Left ventricle myocardium superior (tissue), 1 donor: Measurements from ENCODE around the gene OR52L1. TPM values are rescaled to one million over a fixed set of nuclear protein-coding genes. Genes with fewer than 3 reads are reported as not detected.
"Not testable (repeated sequence)": the region's sequence is repeated elsewhere in the genome, so short reads cannot be mapped to it uniquely, and the experiment has no call there.

ENCODE experiments used
- ATAC-seq: fragments of 200-7000 bp; cut with Tn5 transposase; one replicate; pipeline ENCODE4 v1.9.1; 2020; ENCODE audit warnings: mild to moderate bottlenecking, moderate library complexity
- DNase-seq: peaks from one replicate; pipeline ENCODE4 v3.0.0-alpha.2; 2020
- intact Hi-C: fragments of 100-400 bp; cut with micrococcal nuclease; formaldehyde crosslinking; loops from one replicate; pipeline ENCODE4 v1.11.0; 2022
- long read RNA-seq: library from polyadenylated mRNA; unstranded; transcript quantifications from one replicate; pipeline ENCODE4 v2.0.0, GENCODE V29; 2021
- total RNA-seq: library from RNA; stranded (reverse); fragmentation: NEBNext Ultra II Directional; extraction: Animal tissue kit (Norgen Biotek cat#: 25700); gene quantifications from one replicate; pipeline ENCODE4 v1.2.1, GENCODE V29; 2021
- donor health status: DM: no; HTN: yes; CAD: no; lungs with severe emphysema.

OR52L1 gene
- not detected for total RNA-seq
- long read RNA-seq = 0 reads

DNA sequence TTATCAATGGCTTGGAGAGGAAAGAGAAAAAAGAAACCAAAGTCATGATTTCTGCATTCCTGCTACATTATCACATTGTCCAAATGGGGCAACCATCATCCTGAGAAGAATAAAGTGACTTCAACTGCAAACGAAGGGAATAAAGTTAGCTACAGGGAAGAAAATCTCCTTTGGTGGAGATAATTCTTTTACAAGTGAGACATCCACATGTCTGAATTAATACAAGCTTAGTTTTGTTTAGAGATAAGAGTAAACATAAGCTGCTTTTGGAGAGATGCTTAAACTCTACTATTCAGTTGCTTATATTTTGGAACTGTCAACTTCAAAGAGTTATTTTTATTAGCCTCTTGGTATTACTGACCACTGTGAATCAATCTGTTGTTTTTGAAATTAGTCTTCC lies at the start of gene OR52L1:
TSS of gene OR52L1 (minus strand) at position 101 of the 400 bp plus-strand sequence. CDS start at position 46, 55 bp downstream.
- DNase-seq (no peak), ATAC-seq (no peak)
- intact Hi-C loops = no loop called here

DNA sequence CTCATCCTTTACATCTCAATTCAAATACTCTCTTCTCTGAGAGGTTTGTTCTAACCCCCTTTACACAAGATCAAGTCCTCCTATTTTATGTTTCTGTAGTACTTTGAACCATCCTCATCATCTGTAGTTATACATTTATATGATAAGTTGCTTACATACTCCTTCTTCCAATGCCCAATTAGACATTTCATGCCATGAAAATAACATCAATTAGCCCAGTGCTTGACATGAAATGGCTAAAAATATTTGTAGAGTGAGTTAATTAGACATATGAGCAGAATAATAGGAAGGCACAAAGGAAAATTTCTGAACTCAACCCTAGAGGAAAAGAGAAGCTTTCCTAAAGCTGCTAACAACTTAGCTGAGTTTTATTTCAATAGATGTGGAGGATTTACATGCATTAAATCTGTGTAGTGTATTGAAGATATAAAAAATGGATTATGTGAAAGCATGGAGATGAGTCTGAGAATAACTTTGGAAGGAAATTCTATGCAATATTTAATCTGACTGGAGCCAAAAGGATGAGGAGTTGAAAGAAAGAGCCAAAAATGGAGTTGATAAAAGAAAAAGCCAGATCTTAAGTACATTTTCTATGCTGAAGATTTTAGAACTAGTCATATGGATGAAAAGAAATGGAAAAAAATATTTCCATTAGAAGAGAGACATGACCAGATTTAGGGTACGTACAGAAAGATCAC lies 44.1 kb upstream of the OR52L1 start, which contains the start of gene OR56A1:
TSS of gene OR56A1 (minus strand) at position 51 of the 698 bp plus-strand sequence. CDS start 3,066 bp downstream, outside the sequence.
- ATAC-seq (no peak), DNase-seq (no peak)
- intact Hi-C loops = no loop called here

DNA sequence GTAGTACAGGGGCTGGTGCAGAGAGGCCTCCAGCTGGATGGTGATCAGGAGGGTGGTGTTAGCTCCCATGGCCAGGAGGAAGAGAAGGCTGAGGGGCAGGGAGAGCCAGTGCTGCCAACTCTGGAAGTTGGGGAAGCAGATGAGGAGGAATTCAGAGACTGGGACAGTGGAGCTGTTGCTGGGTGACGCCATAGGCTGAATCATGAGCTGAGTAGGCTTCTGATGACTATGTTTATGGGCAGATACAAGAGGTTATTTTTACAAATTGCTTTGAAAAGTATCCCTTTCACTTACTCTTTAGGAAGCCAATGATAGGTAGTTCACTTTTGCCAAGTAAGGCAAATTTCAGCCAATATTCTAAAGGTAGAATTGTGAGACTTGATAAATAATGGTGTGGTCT lies 40.7 kb upstream of the OR52L1 start:
- intact Hi-C loops = no loop called here

DNA sequence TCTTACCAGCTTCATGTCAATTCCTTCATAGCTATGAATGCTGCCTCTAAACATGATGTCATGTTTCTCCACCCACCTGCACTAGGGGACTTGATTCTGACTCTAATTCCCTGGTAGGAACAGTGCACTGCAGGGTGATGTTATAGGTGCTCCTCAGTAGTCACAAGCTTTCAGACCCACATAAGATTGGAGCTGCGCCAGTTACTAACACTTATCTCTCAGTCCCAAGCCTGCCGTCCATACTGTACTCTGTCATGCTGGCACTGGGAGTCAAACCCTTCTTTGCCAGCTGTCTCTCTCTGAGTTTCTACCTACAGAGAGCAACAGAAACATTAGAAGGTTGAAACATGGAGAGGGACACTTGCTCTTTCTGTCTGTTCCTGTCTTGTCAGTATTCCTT lies 38.3 kb upstream of the OR52L1 start:
- ATAC-seq (no peak), DNase-seq (no peak)
- intact Hi-C loops = no loop called here

More for the DNA sequence above, 40.7 kb upstream of the OR52L1 start:
- DNase-seq (no peak), ATAC-seq (no peak)

DNA sequence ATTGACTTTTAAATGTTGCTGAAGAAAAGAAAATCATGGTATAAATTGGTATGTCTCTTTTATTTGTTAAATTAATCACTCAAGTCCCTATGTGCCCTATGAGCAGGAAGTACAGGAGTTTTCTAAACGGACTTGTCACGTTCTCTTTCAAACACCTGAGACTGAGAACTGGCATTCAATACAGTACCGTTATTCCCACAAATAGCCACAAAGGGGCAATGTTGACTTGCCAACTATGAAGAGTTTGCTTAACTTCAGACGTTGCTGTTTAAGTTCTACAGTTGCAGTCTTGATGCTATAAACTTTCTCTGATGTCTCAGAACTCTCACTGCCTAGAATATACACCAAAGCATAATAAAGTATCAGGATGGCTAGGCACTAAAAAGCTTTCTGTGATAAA lies 36.2 kb upstream of the OR52L1 start:
- intact Hi-C loops = loop anchor here (5.0 kb wide), 1 partner anchor 339 kb away; no protein-coding TSS in a partner anchor
- ATAC-seq (peak; percentile 72), DNase-seq (no peak)

DNA sequence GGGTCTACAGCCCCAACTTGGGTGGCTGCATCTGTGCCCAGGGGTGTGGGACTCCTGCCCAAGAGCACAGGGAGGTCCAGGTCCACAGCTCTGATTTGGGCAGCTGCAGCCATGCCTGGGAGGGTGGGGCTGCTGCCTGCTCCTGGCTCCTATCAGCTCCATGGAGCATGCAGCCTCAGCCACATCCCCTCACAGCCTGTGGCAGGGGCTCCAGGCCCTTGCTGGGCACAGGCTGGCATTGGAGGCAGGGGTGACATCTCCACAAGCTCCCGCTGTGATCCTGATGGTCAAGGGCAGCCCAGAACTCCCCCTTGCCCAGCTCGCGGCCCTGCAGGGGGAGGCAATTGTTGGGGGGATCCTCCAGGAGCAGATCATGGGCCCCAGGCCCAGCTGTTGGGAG lies 26.3 kb upstream of the OR52L1 start:
- no peak for DNase-seq
- intact Hi-C loops = no loop called here
- ATAC-seq = no peak

DNA sequence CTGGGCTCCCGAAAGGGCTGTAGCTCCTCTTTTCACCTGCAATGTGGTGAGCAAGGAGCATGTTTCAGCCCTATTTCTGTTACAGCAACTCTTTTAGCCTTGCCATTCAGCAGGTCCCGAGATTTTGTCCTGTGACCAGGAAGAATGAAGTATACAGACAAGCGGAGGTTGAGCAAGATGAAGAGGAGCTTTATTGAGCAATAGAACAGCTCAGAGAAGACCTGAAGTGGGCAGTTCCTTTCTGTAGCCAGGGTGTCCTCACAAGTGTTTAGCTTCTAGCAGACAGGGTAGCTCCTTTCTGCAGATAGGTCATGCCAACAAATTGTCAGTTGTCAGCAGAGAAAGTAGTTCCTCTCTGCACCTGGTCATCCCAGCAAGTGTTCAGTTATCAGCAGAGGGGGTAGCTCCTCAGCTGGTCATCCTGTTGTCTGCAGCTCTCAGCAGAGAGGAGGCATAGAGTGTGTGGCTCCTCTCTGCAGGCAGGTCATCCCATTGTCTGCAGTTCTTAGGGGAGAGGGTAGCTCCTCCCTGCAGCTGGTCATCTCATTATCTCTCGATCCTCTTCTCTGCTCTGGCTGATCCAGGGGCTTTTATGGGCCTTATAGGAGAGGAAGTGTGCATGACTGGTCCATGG lies 25.4 kb upstream of the OR52L1 start:
- DNase-seq (no peak), ATAC-seq (no peak)
- intact Hi-C loops = no loop called here

DNA sequence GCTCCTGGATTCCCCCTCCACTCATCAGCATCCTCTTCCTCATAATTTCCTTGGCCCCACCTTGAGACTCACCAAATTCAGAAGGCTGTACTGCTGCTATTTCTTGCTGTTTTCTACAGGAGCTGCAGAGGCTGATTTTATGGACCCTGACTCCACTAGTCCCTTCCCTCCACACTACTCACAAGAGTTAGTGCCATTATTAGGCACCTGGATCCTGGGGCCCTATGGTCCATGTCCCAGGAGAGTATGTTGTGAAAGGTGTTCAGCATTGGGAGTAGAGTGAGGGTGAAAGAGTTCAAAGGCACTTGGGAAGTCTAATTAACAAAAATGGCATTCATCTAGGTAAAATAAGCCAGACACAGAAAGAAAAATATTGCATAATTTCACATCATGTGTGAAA lies 20.1 kb upstream of the OR52L1 start, which contains the start of gene OR56A4:
TSS of gene OR56A4 (minus strand) at position 101 of the 400 bp plus-strand sequence. CDS start 3,954 bp downstream, outside the sequence.
- intact Hi-C loops = no loop called here
- ATAC-seq = no peak
- DNase-seq = no peak

DNA sequence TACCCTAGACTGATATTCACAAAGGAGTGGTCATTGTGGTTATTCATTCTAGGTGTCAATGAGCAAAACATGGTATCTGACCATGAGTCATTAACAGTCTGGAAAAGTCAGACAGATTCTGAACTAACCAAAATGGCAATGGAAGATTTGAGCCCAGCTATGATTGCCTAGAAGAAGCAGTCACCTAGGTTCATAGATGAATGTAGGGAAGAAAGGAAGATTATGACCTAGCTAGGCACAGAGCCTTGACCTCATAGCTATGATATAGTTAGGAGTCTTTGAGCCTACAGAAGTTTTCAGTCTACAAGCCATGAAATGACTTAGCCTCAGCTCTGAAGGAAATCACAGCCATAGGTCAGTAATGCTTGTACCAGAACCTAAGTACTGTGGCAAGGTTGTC lies 19.6 kb upstream of the OR52L1 start:
- DNase-seq = no peak
- no peak for ATAC-seq
- intact Hi-C loops = no loop called here

DNA sequence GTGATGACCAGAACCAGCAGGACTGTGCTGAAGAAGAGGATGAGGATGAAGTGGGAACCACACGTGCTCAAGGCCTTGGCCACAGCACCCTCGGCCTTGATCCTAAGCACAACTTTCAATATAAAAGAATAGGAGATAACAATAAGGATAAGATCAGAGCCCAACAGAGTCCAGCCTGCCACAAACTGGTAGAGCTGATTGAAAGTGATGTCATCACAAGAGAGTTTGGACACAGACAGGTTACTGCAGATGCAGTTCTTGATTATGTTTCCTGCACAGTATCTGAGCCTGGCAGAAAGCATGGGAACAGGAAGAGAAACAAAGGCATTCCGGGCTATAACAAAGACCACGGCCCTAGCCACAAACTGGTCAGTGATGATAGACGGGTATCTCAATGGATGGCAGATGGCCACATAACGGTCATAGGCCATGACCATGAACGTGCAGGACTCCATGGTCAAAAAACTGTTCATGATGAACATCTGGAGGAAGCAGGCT lies 15.5 kb upstream of the OR52L1 start:
- ATAC-seq = no peak
- intact Hi-C loops = no loop called here
- no peak for DNase-seq

DNA sequence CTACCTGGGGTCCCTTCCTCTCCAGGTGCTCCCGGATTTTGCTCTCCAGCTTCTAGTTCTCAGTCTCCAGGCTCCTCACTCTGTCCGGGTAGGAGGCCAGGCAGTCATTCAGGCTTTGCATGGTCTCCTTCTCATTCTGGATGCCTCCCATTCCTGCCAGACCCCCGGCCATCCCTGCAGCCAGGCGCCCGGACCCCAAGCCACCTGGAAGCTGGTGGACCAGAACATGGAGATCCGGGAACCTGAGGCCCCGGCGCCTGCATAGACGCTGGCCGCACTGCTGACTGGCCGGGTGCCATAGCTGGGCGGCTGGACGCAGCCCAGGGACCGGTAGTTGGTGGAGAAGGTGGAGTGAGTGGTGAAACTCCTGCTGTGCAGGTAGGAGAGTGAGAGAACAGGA lies 8.0 kb upstream of the OR52L1 start:
- ATAC-seq (no peak), DNase-seq (no peak)
- intact Hi-C loops = no loop called here

DNA sequence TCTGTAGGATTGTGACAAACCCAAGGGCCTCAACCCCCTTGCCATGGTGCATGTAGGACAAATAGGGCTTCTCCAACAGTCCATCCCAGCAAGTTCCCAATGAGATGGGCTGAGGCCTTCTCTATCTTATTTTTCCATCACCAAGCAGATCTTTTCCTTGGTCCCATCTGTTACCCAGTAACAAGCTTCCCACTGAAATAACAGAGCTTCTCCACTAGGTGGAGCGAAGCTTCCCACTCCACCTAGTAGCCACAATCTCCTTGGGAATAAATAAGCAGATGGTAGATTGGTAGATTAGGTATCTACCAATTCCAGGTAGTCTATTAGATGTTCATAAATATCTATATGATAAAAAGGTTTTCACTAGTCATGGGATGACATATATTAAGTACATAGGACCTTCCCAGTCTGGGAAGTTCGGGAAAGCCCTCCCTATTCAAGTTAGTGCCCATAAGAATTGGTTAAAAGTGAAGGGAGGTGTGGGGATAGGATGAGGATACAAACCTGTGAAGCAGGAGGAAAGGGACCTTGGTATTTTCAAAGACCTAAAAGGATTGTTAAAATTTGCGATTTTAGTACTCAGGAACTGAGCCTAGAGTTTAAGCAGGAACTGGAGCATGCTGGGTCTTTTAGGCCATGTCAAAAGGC lies 5.9 kb upstream of the OR52L1 start:
- intact Hi-C loops = no loop called here
- ATAC-seq (no peak), DNase-seq (no peak)

DNA sequence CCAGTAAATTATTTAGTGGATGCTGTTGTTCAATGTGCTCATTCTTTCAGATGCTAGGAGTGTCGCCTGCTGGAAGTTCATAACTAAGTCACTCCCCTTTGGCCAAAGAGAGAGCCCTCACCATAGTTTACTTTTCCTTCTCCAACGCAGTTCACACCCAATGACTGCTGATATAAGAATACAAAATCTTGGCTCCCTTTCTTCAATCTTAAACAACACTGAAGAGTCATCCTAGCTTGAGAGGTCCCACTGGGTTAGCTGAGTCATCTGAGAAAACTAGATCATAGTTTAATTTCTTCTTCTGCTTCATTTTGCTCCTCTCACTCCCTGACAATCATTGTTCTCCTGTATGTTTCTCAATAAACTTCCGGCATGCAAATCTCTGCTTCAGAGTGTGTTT lies 5.4 kb upstream of the OR52L1 start:
- intact Hi-C loops = no loop called here
- DNase-seq (no peak), ATAC-seq (no peak)

DNA sequence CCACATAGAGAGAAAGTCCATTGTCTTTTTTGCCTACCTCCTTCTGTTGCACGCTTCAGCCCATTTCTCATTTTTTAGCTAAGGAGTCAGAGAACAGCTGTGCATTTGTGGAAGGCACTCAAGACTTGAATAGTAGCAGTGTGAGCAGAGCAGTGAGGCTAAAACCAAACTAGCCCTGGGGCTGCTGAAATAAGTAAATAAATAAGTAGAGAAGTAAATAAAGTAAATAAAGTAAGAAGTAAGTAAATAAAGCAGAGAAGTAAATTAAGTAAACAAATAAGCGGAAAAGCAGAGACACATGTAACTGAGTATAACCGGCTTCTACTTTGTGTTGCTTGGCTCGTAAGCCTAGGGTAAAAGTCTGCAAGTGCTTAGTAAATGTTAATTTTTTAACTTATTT lies 2.4 kb upstream of the OR52L1 start:
- DNase-seq (no peak), ATAC-seq (no peak)
- intact Hi-C loops = no loop called here

DNA sequence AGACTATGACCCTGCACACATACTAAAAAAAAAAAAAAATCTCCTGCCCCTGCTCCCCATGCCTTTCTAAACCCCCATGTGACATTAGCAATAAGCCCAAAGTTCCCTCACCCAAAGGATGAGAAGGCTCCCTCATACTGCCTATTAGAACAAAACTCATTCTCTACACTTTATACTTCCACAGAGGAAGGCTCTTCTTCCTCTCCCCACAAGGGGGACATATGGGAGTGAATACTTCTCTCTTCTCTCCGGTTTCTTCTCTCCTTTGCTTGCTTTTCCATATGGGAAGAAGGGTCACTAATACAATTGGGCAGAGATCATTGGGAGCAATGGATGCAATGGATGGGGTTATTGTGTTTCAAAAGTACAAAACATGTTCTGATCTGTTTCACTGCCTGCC lies 3.3 kb downstream of the OR52L1 start:
- intact Hi-C loops = no loop called here
- DNase-seq (no peak), ATAC-seq (no peak)

DNA sequence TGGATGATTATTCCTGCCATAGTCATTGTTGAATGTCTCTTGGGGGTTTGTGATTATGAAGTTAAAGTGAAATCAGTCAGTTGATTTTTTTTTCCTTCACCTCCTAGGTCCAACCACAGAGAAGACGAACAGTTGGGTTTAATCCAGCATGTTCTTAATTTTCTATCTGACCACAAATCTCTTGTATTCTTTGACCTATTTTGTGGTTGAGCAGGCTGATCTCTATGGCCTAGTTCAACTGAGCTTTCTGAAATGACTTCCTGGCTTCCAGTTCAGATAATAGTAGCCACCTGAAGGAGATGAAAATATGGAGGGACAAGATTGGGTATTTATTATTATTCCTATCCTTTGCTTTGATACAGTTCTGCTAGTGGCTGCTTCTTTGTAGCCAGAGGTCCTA lies 13.3 kb downstream of the OR52L1 start:
- ATAC-seq = no peak
- DNase-seq = no peak
- intact Hi-C loops = no loop called here

DNA sequence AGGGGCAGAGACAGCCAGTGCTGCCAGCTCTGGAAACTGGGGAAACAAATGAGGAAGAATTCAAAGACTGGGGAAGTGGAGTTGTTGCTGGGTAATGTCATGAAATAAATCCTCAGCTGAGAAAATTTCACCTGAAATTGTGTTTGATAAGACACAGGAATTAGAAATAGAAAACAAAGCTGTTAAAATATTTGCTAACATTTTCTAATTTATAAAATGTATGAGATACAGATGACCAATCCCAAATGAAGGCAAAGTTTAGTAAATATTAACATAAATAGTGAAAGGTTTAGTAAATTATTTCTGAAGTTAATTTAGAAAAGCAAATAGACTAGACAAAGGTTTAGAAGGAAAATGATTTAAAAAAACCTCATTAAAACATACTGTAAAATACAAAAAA lies 18.4 kb downstream of the OR52L1 start, which contains the start of gene OR56A5:
TSS of gene OR56A5 (minus strand) at position 101 of the 400 bp plus-strand sequence. CDS start at position 101, 0 bp downstream.
- intact Hi-C loops = no loop called here
- ATAC-seq (no peak), DNase-seq (no peak)

DNA sequence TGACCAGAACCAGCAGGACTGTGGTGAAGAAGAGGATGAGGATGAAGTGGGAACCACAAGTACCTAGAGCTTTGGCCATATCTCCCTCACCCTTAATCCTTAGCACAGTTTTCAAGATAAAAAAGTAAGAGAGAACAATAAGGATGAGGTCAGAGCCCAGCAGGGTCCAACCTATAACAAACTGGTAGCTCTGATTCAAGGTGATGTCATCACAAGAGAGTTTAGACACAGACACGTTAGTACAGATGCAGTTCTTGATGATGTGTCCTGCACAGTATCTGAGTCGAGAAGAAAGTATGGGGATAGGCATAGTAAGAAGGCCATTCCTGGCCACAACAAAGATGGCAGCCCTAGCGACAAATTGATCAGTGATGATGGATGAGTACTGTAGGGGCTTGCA lies 19.1 kb downstream of the OR52L1 start:
- intact Hi-C loops = no loop called here
- ATAC-seq (no peak), DNase-seq (no peak)

DNA sequence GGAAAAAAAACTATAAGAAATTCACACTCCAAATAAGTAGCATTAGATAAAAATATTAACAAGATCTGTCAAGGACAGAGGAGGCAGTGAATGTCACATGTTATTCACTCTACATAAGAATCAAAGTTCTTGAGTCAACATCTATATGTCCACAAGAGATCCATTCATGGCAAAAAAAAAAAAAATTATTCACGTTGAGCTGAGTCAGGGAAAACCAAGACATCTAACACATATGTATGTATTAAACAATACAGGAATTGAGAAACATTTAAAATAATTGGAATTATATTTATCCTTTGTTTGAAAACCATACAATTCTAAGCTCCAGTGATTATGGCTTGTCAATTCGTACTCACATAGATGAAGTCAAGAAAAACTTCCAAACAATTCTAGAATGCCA lies 19.8 kb downstream of the OR52L1 start:
- ATAC-seq (no peak), DNase-seq (no peak)
- intact Hi-C loops = no loop called here

DNA sequence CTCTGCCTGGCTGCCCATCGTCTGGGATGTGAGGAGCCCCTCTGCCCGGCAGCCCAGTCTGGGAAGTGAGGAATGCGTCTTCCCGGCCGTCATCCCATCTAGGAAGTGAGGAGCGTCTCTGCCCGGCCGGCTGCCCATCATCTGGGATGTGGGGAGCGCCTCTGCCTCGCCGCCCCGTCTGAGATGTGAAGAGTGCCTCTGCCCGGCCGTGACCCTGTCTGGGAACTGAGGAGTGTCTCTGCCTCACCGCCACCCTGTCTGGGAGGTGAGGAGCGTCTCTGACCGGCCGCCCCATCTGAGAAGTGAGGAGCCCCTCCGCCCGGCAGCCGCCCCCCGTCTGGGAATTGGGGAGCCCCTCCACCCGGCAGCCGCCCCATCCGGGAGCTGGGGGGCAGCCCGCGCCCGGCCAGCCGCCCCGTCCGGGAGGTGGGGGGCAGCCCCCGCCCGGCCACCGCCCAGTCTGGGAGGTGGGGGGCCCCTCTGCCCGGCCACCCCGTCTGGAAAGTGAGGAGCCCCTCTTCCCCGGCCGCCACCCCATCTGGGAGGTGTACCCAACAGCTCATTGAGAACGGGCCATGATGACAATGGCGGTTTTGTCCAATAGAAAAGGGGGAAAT lies 26.0 kb downstream of the OR52L1 start:
- ATAC-seq, intact Hi-C loops, DNase-seq: not testable (repeated sequence)
